ENCODE results near the gene CDH20.
A peak's percentile ranks its signal among the peaks of the same experiment; 100 is the strongest.

Gene CDH20

DNA sequence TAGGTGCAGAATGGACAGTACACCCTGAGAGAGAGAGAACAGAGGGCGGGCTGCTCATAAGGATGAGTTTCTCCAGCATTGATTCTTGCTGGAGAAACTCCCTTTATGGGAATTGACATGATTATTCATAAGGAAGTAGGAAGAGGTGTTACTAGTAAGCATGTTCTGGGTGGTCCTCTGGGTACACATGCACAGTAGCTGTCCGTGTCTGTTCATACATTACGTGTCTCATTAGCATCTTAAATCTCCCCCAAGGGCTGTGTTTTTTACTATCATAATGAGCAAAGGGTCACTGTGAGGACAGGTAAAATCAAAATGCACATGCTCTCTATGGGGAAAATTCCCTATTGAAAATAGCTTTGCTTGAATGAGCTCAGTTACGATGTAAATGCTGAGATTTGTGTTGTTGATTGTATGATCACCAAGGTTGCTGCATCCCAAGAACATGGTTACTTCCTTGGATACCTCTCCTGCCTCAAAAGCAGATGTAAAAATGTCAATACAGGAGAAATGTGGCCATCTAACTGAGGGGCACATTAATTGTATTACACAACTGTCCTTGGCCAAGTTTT is 238.9 kb downstream of the CDH20 start:
- Mint-ChIP-seq H3K4me3 (no peak overlapping the region), H3K27ac (no peak overlapping the region), H3K36me3 (ENCODE audit: low read depth) (no peaks in the 10 kb centered on the region), H3K27me3 (ENCODE audit: low read depth) (no peaks in the 10 kb centered on the region), H3K9me3 (peaks cover 7% of the 10 kb centered on the region), H3K4me1 (ENCODE audit: low read depth) (no peaks in the 10 kb centered on the region)
- DNase-seq (ENCODE audit: low spot score) = no peak

DNA sequence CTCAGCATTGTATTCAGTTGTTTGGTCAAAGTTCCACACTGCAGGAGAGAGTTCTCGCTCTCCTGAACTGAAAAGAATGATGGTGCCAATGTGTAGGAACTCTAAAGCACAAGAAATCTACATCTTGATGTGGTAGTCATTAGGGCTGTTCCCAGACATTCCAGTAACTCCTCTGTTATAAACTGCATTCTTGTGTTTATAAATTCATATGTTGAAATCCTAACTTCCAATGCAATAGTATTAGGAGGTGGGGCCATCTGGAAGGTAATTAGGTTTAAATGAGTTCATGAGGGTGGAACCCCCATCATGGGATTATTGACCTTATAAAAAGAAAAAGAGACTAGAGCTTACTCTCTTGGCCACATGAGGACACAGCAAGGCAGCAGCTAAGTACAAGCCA is 239.6 kb downstream of the CDH20 start:
- no peaks in the 10 kb centered on the region for H3K36me3 Mint-ChIP-seq (ENCODE audit: low read depth)
- no peaks in the 10 kb centered on the region for H3K27me3 Mint-ChIP-seq (ENCODE audit: low read depth)
- peaks cover 7% of the 10 kb centered on the region for H3K9me3 Mint-ChIP-seq
- H3K4me1 Mint-ChIP-seq (ENCODE audit: low read depth) = no peaks in the 10 kb centered on the region
- no peak overlapping the region for H3K4me3 Mint-ChIP-seq
- H3K27ac Mint-ChIP-seq = no peak overlapping the region
- no peak for DNase-seq (ENCODE audit: low spot score)

GRCh38 chr18:61574665-61575064 is 241.4 kb downstream of the CDH20 start:
- no peak for DNase-seq (ENCODE audit: low spot score)
- no peaks in the 10 kb centered on the region for H3K4me1 Mint-ChIP-seq (ENCODE audit: low read depth)
- H3K9me3 Mint-ChIP-seq = peaks cover 7% of the 10 kb centered on the region
- H3K27ac Mint-ChIP-seq = no peak overlapping the region
- H3K27me3 Mint-ChIP-seq (ENCODE audit: low read depth) = no peaks in the 10 kb centered on the region
- H3K4me3 Mint-ChIP-seq = no peak overlapping the region
- H3K36me3 Mint-ChIP-seq (ENCODE audit: low read depth) = no peaks in the 10 kb centered on the region

- H3K4me3 Mint-ChIP-seq = no peak overlapping the region
- H3K27me3 Mint-ChIP-seq (ENCODE audit: low read depth) = peaks cover under 1% of the 10 kb centered on the region
- no peaks in the 10 kb centered on the region for H3K36me3 Mint-ChIP-seq (ENCODE audit: low read depth)
- H3K9me3 Mint-ChIP-seq = peaks cover 7% of the 10 kb centered on the region
- no peak overlapping the region for H3K27ac Mint-ChIP-seq
- no peak for DNase-seq (ENCODE audit: low spot score)
- H3K4me1 Mint-ChIP-seq (ENCODE audit: low read depth) = no peaks in the 10 kb centered on the region
Observed at GRCh38 chr18:61575419-61575818, 242.2 kb downstream of the CDH20 start.

DNA sequence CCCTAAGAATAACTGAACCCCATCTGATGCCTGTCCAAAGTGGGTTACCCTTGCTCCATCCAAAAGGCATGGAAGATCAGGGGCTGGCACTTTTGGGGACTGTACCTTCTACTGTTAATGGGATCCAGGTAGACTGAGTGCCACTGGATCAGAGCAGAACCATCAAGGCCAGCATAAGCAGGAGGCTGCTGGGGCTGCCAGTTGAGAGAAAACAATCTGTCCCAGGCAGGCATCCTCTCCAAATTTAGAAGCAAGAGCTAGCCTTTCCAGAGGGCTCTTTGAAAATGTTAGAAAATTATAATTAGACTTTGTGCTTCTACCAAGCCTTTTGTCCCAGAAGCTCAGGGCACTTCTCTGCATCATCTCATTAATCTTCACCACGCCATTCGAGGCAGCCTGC is 245.6 kb downstream of the CDH20 start:
- no peaks in the 10 kb centered on the region for H3K4me1 Mint-ChIP-seq (ENCODE audit: low read depth)
- peaks cover 23% of the 10 kb centered on the region for H3K27me3 Mint-ChIP-seq (ENCODE audit: low read depth)
- H3K4me3 Mint-ChIP-seq = no peak overlapping the region
- H3K27ac Mint-ChIP-seq = no peak overlapping the region
- no peaks in the 10 kb centered on the region for H3K9me3 Mint-ChIP-seq
- no peak for DNase-seq (ENCODE audit: low spot score)
- no peaks in the 10 kb centered on the region for H3K36me3 Mint-ChIP-seq (ENCODE audit: low read depth)

- no peaks in the 10 kb centered on the region for H3K9me3 Mint-ChIP-seq
- H3K4me3 Mint-ChIP-seq = no peak overlapping the region
- no peaks in the 10 kb centered on the region for H3K4me1 Mint-ChIP-seq (ENCODE audit: low read depth)
- H3K27ac Mint-ChIP-seq = no peak overlapping the region
- DNase-seq (ENCODE audit: low spot score) = no peak
- H3K36me3 Mint-ChIP-seq (ENCODE audit: low read depth) = no peaks in the 10 kb centered on the region
- H3K27me3 Mint-ChIP-seq (ENCODE audit: low read depth) = peaks cover 25% of the 10 kb centered on the region
Observed at GRCh38 chr18:61579581-61579980, 246.4 kb downstream of the CDH20 start.

DNA sequence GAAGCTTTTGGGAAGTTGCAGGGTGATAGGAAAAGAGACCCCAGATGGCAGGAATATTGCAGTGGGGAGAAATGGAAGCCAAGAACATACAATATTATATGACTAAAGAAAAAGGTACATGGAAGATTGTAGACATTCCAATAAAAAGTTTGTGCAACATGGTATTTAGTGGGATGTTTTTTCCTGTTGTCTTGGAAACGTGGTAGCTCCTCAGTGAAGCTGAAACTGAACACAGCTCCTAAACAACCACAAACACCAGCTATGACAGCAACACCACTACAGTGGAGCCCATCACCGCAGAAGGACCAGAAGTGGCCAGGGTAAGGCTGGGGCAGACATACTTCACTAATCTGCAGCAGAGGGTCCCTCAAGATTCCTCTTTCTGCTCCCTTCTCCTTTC is 246.8 kb downstream of the CDH20 start:
- no peaks in the 10 kb centered on the region for H3K4me1 Mint-ChIP-seq (ENCODE audit: low read depth)
- no peak for DNase-seq (ENCODE audit: low spot score)
- H3K27me3 Mint-ChIP-seq (ENCODE audit: low read depth) = peaks cover 25% of the 10 kb centered on the region
- no peak overlapping the region for H3K27ac Mint-ChIP-seq
- H3K36me3 Mint-ChIP-seq (ENCODE audit: low read depth) = no peaks in the 10 kb centered on the region
- no peaks in the 10 kb centered on the region for H3K9me3 Mint-ChIP-seq
- no peak overlapping the region for H3K4me3 Mint-ChIP-seq

GRCh38 chr18:61581578-61582201 is 248.5 kb downstream of the CDH20 start:
- Mint-ChIP-seq H3K36me3 (ENCODE audit: low read depth) (no peaks in the 10 kb centered on the region), H3K27me3 (ENCODE audit: low read depth) (peaks cover 25% of the 10 kb centered on the region), H3K9me3 (no peaks in the 10 kb centered on the region), H3K4me3 (no peak overlapping the region), H3K27ac (no peak overlapping the region), H3K4me1 (ENCODE audit: low read depth) (no peaks in the 10 kb centered on the region)
- DNase-seq (ENCODE audit: low spot score) = peak; percentile 43

- Mint-ChIP-seq H3K36me3 (ENCODE audit: low read depth) (no peaks in the 10 kb centered on the region), H3K27ac (no peak overlapping the region), H3K9me3 (no peaks in the 10 kb centered on the region), H3K27me3 (ENCODE audit: low read depth) (peaks cover 25% of the 10 kb centered on the region), H3K4me3 (no peak overlapping the region), H3K4me1 (ENCODE audit: low read depth) (no peaks in the 10 kb centered on the region)
- DNase-seq (ENCODE audit: low spot score) = no peak
Observed at GRCh38 chr18:61582202-61582710, 249.0 kb downstream of the CDH20 start.

DNA sequence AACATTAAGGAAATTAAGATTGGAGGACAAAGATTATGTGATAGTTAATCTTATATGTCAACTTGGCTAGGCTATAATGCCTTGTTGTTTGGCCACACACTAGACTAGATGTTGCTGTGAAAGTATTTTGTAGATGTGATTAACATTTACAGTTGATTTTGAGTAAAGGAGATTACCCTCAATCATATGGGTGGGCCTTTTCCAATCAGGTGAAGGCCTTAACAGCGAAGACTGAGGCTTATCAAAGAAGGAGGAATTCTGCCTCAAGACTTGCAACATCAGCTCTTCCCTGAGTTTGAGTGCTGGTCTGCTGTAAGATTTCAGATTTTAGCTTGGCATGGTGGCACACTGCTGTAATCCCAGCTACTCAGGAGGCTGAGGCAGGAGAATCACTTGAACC is 250.3 kb downstream of the CDH20 start:
- H3K27ac Mint-ChIP-seq = no peak overlapping the region
- DNase-seq (ENCODE audit: low spot score) = no peak
- no peaks in the 10 kb centered on the region for H3K36me3 Mint-ChIP-seq (ENCODE audit: low read depth)
- no peaks in the 10 kb centered on the region for H3K9me3 Mint-ChIP-seq
- no peaks in the 10 kb centered on the region for H3K4me1 Mint-ChIP-seq (ENCODE audit: low read depth)
- no peak overlapping the region for H3K4me3 Mint-ChIP-seq
- H3K27me3 Mint-ChIP-seq (ENCODE audit: low read depth) = peaks cover 29% of the 10 kb centered on the region

DNA sequence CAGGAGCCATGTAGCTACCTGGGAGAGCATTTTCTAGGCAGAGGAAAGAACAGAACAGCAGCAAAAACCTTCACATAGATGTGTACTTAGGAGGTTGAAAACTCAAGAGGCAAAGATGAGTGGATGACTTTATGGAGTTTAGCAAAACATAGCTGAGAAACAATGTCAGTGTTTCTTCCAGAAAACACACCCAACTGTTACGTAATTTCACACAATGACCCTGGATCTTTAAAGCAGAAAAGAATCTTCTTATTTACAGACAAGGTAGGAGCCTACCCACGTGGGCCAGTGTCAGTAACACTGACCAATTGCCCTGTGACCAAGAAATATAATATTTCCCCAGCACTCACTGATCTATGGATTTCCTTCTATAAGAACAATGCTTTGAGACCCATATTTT is 254.6 kb downstream of the CDH20 start:
- no peak overlapping the region for H3K4me3 Mint-ChIP-seq
- H3K27me3 Mint-ChIP-seq (ENCODE audit: low read depth) = peaks cover 14% of the 10 kb centered on the region
- H3K4me1 Mint-ChIP-seq (ENCODE audit: low read depth) = no peaks in the 10 kb centered on the region
- H3K9me3 Mint-ChIP-seq = no peaks in the 10 kb centered on the region
- H3K36me3 Mint-ChIP-seq (ENCODE audit: low read depth) = no peaks in the 10 kb centered on the region
- H3K27ac Mint-ChIP-seq = no peak overlapping the region
- no peak for DNase-seq (ENCODE audit: low spot score)

DNA sequence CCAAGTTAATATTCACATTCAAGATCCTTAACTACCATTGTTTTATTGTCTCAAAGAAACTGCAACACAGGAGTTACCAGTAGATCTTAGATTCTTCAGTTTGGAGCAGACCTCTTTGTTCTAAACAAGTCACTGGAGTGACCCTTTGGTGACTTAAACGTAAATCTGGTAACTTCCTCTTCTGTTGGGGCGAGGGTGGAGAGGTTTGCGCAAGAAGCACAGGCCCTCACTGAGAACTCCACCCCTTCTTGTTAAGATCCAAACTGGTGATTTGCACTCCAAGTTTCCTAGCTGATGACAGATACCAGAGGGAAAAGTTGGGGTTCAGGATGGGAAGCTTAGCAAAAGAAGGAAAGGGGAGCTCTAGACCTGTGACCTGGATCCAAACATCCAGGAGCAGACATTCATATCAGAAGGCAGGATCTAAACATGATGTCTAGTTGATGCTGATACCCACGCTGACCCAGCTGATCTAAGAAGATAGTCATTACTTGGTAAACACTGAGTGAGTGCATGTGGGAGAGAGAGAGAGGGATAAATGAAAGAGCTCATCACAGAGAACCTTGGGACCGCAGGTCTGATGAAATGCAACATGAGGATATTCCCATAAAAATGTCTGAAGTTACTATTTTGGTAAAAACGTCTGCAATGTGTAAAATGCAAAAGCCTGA is 256.0 kb downstream of the CDH20 start:
- Mint-ChIP-seq H3K4me3 (no peak overlapping the region), H3K27me3 (ENCODE audit: low read depth) (peaks cover 5% of the 10 kb centered on the region), H3K27ac (no peak overlapping the region), H3K4me1 (ENCODE audit: low read depth) (no peaks in the 10 kb centered on the region), H3K9me3 (no peaks in the 10 kb centered on the region), H3K36me3 (ENCODE audit: low read depth) (no peaks in the 10 kb centered on the region)
- no peak for DNase-seq (ENCODE audit: low spot score)

DNA sequence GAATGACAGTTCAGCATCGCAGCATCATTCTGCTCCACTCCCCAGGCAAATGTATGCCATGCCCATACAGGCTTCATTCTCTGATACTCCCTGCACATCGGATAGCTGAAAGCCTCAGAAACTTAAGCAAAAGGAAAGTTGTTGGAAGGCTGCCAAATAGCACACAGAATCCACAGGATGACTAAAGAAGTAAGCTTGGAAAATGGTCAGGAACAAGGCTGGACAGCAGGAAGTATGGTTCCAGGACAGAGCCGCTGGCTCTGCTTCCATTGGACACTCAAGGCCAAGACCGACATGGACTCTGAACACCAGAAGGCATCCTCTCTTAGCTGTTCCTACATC is 256.5 kb downstream of the CDH20 start:
- H3K4me1 Mint-ChIP-seq (ENCODE audit: low read depth) = no peaks in the 10 kb centered on the region
- no peak overlapping the region for H3K4me3 Mint-ChIP-seq
- H3K36me3 Mint-ChIP-seq (ENCODE audit: low read depth) = no peaks in the 10 kb centered on the region
- DNase-seq (ENCODE audit: low spot score) = no peak
- H3K27me3 Mint-ChIP-seq (ENCODE audit: low read depth) = peaks cover 4% of the 10 kb centered on the region
- H3K9me3 Mint-ChIP-seq = no peaks in the 10 kb centered on the region
- no peak overlapping the region for H3K27ac Mint-ChIP-seq

DNA sequence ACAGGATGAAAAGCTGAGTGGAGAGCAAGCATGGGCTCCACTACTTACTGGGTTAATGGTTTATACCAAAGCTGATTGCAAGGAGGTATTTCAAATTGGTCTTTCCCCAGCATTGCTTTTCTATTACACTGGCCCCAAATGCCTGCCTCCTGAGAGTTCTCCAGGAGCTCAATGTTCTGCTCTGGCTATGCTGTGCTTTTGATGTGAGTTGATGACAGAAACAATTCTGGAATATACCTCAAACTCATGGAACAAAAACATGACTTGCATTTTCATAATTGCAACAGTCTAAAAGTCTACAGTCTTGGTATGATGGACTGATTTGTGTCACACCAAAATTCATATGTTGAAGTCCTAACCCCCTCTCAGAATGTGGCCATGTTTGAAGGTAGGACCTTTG is 258.0 kb downstream of the CDH20 start:
- H3K27me3 Mint-ChIP-seq (ENCODE audit: low read depth) = peaks cover 4% of the 10 kb centered on the region
- no peaks in the 10 kb centered on the region for H3K4me1 Mint-ChIP-seq (ENCODE audit: low read depth)
- no peaks in the 10 kb centered on the region for H3K36me3 Mint-ChIP-seq (ENCODE audit: low read depth)
- H3K4me3 Mint-ChIP-seq = no peak overlapping the region
- DNase-seq (ENCODE audit: low spot score) = no peak
- H3K9me3 Mint-ChIP-seq = no peaks in the 10 kb centered on the region
- no peak overlapping the region for H3K27ac Mint-ChIP-seq

Data from T-helper 2 cell treated with Interferon-gamma antibody and Interleukin-4, amounts not matched to agents 5 μg/mL and 100 μg/mL, for 36 hours (primary cell).